AG09309 (cell line): ENCODE data around the gene MYO7B.

ENCODE experiments used
- DNase-seq: peaks from one replicate; pipeline ENCODE4 v3.0.0-alpha.2; 2010; ENCODE audit warnings: low read depth
- H3K4me3 ChIP-seq: 2 replicates; pipeline ENCODE4 v1.5.1; 2011; ENCODE audit warnings: mild to moderate bottlenecking, low read depth, low read length, moderate library complexity; ENCODE audit not compliant: control insufficient read depth
- TF ChIP-seq, protein P1 (sequence below): IDR thresholded peaks from 2 replicates; pipeline ENCODE4 v1.5.1; 2011; ENCODE audit warnings: mild to moderate bottlenecking, low read depth, low read length, inconsistent platforms; ENCODE audit not compliant: insufficient read depth, control insufficient read depth; ENCODE audit errors: missing control alignments

MYO7B gene

DNA sequence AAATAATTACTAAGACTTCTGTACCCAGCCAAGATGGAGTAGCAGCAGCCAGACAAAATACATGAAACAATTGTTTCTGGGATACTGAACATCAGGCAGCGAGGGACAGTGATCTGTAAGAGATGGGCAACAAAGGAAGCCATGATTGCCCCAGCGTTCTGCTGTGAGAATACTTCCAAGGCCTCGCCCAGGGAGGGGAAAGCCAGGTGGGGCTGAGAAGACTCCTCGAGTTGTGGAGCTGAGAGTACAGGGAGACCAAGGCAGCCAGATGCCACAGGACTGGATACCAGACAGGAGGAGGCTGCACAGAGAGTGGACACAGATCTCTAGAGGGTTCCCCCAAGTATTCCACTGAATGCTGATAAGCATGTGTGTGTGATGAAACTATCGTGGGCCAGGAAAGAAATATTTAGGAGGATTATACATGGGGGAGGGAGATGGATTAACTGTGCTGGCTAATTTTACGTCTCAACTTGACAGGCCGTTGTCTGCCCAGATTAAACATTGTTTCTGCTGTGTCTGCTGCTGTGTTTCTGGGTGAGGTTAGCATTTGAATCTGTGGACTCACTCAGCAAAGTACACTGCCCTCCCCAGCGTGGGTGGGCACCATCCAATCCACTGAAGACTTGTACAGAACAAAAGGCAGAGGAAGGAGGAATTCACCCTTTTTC is 150.1 kb downstream of the MYO7B start:
- no peak overlapping the region for H3K4me3 ChIP-seq
- no peak for DNase-seq
- TF ChIP-seq, protein P1, sequence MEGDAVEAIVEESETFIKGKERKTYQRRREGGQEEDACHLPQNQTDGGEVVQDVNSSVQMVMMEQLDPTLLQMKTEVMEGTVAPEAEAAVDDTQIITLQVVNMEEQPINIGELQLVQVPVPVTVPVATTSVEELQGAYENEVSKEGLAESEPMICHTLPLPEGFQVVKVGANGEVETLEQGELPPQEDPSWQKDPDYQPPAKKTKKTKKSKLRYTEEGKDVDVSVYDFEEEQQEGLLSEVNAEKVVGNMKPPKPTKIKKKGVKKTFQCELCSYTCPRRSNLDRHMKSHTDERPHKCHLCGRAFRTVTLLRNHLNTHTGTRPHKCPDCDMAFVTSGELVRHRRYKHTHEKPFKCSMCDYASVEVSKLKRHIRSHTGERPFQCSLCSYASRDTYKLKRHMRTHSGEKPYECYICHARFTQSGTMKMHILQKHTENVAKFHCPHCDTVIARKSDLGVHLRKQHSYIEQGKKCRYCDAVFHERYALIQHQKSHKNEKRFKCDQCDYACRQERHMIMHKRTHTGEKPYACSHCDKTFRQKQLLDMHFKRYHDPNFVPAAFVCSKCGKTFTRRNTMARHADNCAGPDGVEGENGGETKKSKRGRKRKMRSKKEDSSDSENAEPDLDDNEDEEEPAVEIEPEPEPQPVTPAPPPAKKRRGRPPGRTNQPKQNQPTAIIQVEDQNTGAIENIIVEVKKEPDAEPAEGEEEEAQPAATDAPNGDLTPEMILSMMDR, result no peak
